Thymus (tissue), 11 donors: ENCODE measurements around the gene GALNTL6. TPM values are rescaled to one million over a fixed set of nuclear protein-coding genes. Genes with fewer than 3 reads are reported as not detected.

ENCODE experiments used
- DNase-seq, 9 donors: peaks; one replicate each; pipeline ENCODE4 v3.0.0-alpha.2; 2013; ENCODE audit warnings: low spot score in 9 of 9, low read depth in 6 of 9, missing footprints in 1 of 9
- H3K27ac ChIP-seq, 2 donors: one replicate each; pipeline ENCODE4 v1.5.1; 2013; ENCODE audit warnings: control low read depth in 1 of 2, low read depth in 1 of 2, low read length in 1 of 2, mild to moderate bottlenecking in 1 of 2, moderate library complexity in 1 of 2
- H3K27me3 ChIP-seq, 2 donors: one replicate each; pipeline ENCODE4 v1.5.1; 2013; ENCODE audit warnings: low read length in 1 of 2; ENCODE audit not compliant: control insufficient read depth in 2 of 2, insufficient read depth in 1 of 2
- H3K36me3 ChIP-seq, 2 donors: one replicate each; pipeline ENCODE4 v1.5.1; 2013; ENCODE audit warnings: low read length in 1 of 2, mild to moderate bottlenecking in 1 of 2, moderate library complexity in 1 of 2; ENCODE audit not compliant: control insufficient read depth in 2 of 2, insufficient read depth in 2 of 2
- H3K4me1 ChIP-seq, 2 donors: one replicate each; pipeline ENCODE4 v1.5.1; 2013; ENCODE audit warnings: low read length in 2 of 2; ENCODE audit not compliant: control insufficient read depth in 2 of 2, insufficient read depth in 2 of 2
- H3K4me3 ChIP-seq, 2 donors: one replicate each; pipeline ENCODE4 v1.5.1; 2013; ENCODE audit warnings: low read length in 2 of 2, control low read depth in 1 of 2, mild to moderate bottlenecking in 1 of 2
- H3K9me3 ChIP-seq, 2 donors: one replicate each; pipeline ENCODE4 v1.5.1; 2013; ENCODE audit warnings: low read length in 1 of 2, mild to moderate bottlenecking in 1 of 2; ENCODE audit not compliant: control insufficient read depth in 2 of 2, insufficient read depth in 1 of 2
- WGBS: extraction: QIAGEN DNeasy Blood & Tissue Kit; methylation state at CpG from one replicate; pipeline ENCODE4 v1.1.7; 2013; 5-methylcytosine and 5-hydroxymethylcytosine counted together
- polyA plus RNA-seq: library from polyadenylated mRNA; stranded (reverse); fragments of 200-250 nt; gene quantifications from one replicate; pipeline ENCODE4 v1.2.3, GENCODE V29; 2013
- total RNA-seq: library from RNA; stranded (reverse); fragments of 120-200 nt; gene quantifications from one replicate; pipeline ENCODE4 v1.2.4, GENCODE V29; 2013
- donor health status: healthy.

The GALNTL6 gene
- total and polyA plus RNA-seq, 2 donors, result 0.05 TPM

DNA sequence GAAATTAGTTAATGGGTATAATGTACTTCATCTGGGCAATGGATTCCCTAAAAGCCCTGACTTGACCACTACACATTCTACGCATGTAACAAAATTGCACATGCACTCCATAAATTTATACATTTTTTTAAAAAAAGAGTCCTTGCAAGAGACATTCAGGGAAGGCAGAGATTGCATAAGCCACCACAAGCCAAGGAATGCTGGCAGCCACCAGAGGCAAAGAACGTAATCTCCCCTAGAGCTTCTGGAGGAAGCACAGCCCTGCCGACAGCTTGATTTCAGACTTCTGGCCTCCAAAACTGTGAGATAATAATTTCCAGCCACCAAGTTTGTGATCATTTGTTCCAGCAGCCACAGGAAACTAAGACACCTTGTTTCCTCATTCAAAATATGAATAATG is 1169.8 kb downstream of the GALNTL6 start:
- no peaks in the 10 kb centered on the region for H3K4me1 ChIP-seq
- no peaks in the 10 kb centered on the region for H3K36me3 ChIP-seq
- no peak overlapping the region for H3K27ac ChIP-seq
- DNase-seq, result no peak
- H3K27me3 ChIP-seq, result no peaks in the 10 kb centered on the region
- no peaks in the 10 kb centered on the region for H3K9me3 ChIP-seq
- no peak overlapping the region for H3K4me3 ChIP-seq
- WGBS, result 97% methylated on average over 3 of the region's 3 CpGs

DNA sequence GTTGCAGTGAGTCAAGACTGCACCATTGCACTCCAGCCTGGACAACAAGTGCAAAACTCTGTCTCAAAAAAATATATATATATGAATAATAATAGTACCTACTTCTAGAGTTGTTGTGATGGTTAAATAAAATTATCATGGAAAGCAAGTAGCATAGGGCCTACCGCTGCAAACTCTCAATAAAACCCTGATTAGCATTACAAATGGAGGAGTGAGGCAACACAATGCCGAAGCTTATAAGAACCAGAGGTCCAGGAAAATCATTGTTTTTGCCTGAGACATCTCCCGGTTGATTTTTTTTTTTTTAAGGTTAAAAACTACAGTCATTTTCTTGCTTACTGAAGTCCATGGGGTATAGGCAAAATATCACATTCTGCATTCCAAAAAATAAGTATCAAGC is 1170.4 kb downstream of the GALNTL6 start:
- Histone ChIP-seq H3K4me3 (no peak overlapping the region), H3K36me3 (no peaks in the 10 kb centered on the region), H3K27ac (no peak overlapping the region), H3K9me3 (peaks cover 0 to 2% of the 10 kb centered on the region in 2 donors), H3K27me3 (no peaks in the 10 kb centered on the region), H3K4me1 (no peaks in the 10 kb centered on the region)
- DNase-seq, result no peak
- 97% methylated on average over 3 of the region's 3 CpGs for WGBS

DNA sequence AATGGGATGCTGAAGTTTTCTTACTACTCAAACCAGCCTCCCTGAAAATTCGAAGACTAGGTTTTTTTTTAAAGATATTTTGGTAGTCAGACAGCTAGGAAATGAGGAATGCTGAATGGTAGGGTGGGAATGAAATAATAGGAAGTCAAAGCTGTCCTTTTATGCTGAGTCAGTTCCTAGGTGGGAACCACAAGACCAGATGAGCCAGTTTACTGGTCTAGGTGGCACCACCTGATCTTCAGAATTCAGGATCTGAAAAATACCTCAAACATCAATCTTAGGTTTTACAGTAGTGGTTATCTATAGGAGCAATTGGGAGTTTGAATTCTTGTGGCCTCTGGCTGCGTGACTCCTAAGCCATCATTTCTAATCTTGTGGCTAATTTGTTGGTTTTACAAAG is 1172.3 kb downstream of the GALNTL6 start:
- no peak for DNase-seq
- no peak overlapping the region for H3K4me3 ChIP-seq
- WGBS, result 28% methylated on average over 2 of the region's 2 CpGs
- H3K36me3 ChIP-seq, result no peaks in the 10 kb centered on the region
- no peaks in the 10 kb centered on the region for H3K4me1 ChIP-seq
- H3K27me3 ChIP-seq, result no peaks in the 10 kb centered on the region
- no peak overlapping the region for H3K27ac ChIP-seq
- H3K9me3 ChIP-seq, result peaks cover 0 to 6% of the 10 kb centered on the region in 2 donors

DNA sequence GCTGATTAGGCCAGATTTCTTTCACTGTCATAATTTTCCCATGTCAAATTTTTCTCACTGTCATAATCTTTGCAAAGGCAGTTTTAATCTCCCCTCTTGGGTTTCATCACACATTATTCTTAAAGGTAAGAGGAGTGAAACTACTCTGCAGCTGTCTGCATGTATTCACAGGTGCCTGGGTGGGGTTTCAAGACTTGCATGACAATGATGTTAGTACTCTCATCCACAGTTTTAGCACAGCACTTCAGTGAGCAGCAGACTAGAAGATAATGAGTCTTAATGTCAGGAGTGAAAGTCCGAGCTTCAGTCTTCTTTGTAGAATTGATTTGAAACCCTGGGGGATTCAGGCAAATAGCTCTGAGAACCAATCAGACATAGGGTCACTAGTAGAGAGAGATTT is 1172.9 kb downstream of the GALNTL6 start:
- WGBS, result 87% methylated on average over 1 of the region's 1 CpG
- no peak for DNase-seq
- H3K9me3 ChIP-seq, result peaks cover 0 to 6% of the 10 kb centered on the region in 2 donors
- no peaks in the 10 kb centered on the region for H3K27me3 ChIP-seq
- H3K27ac ChIP-seq, result no peak overlapping the region
- H3K36me3 ChIP-seq, result no peaks in the 10 kb centered on the region
- no peaks in the 10 kb centered on the region for H3K4me1 ChIP-seq
- no peak overlapping the region for H3K4me3 ChIP-seq

DNA sequence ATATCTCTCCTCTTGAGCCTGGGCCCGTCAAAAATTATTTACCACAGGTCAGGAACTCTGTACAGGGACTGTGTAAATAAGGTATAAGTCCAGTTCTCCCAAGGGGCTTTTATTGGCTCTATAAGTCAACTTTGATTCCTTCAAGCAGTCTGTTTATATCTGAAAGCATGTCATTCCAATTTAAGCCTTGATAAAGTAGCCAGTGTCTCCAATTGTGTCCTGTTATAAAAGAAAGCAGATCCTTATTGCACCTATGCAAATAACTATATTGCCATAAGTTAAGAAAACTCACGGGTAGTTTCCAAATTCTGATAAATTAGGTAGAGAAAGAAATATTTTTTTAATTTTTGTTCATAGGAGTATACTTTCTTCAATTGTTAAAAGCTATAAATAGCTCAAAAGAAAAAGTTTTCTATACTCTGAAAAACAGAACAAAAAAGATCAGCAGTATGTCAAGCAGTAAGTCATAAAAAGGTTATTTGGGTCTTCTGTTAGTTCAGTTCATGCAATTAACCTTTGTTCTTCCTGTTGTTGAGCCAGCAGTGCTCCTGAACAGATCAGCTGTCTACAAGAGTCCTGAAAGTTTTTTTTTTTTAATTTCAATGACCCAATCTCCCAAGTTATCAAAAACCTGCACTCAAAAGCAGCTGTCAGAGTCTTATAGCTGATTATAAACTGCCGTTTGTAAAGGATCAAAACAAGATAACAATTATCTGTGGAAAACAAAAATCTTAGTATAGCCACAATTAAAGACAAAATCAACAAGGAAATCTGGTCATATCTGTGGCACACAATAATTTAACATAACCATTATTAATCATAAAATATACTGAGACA is 1177.0 kb downstream of the GALNTL6 start:
- H3K9me3 ChIP-seq, result peaks cover 0 to 6% of the 10 kb centered on the region in 2 donors
- 91% methylated on average over 3 of the region's 3 CpGs for WGBS

DNA sequence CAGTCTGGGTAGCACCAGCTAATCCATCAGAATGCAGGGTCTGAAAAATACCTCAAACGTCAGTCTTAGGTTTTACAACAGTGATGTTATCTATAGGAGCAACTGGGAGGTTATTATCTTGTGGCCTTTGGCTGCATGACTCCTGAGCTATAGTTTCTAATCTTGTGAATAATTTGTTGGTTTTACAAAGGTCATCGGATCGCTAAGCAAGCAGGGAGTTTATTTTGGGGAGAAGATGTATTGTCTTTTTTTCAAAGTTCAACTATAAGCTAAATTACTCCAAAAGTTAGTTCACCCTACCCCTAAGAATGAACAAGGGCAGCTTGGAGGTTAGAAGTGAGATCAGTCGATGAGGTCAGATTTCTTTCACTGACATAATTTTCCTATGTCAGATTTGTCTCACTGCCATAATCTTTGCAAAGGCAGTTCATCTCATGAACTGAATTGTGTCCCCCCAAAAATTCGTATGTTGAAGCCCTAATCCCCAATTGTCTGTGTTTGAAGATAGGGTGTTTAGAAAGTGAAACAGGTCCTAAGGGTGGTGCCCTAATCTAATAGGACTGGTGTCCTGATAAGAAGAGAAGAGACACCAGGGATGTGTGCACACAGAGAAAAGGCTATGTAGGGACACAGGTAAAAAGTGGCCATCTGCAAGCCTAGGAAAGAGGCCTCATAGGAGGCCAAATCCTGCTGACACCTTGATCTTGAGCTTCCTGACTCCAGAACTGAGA is 1179.6 kb downstream of the GALNTL6 start:
- Histone ChIP-seq H3K36me3 (no peaks in the 10 kb centered on the region), H3K27me3 (no peaks in the 10 kb centered on the region), H3K27ac (no peak overlapping the region), H3K9me3 (peaks cover 0 to 6% of the 10 kb centered on the region in 2 donors), H3K4me3 (no peak overlapping the region), H3K4me1 (no peaks in the 10 kb centered on the region)
- WGBS, result 95% methylated on average over 5 of the region's 5 CpGs
- no peak for DNase-seq

More for the DNA sequence above, 1177.0 kb downstream of the GALNTL6 start:
- Histone ChIP-seq H3K4me3 (no peak overlapping the region), H3K4me1 (no peaks in the 10 kb centered on the region), H3K36me3 (no peaks in the 10 kb centered on the region), H3K27me3 (no peaks in the 10 kb centered on the region), H3K27ac (no peak overlapping the region)
- DNase-seq, result no peak

DNA sequence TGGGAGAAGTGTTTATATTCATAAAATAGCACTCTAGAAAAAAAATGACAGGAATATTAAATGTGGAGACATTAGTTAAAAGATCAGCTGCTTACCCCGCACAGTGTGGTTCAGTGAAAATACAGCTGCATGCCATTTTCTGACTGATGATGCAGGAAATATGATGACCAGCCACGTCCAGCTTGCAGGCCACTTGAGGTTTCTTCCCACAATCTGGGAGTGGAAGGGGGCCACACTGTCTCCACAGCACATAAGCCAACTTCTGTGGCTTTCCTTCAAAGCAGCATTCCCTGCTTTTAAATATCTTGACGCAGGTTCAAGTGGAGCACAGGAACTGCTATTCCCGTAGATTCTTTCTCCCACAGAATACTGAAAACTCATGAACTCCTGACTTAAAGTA is 1182.0 kb downstream of the GALNTL6 start:
- no peaks in the 10 kb centered on the region for H3K27me3 ChIP-seq
- 92% methylated on average over 4 of the region's 4 CpGs for WGBS
- H3K36me3 ChIP-seq, result no peaks in the 10 kb centered on the region
- DNase-seq, result no peak
- no peak overlapping the region for H3K27ac ChIP-seq
- no peak overlapping the region for H3K4me3 ChIP-seq
- H3K9me3 ChIP-seq, result no peaks in the 10 kb centered on the region
- H3K4me1 ChIP-seq, result no peaks in the 10 kb centered on the region

DNA sequence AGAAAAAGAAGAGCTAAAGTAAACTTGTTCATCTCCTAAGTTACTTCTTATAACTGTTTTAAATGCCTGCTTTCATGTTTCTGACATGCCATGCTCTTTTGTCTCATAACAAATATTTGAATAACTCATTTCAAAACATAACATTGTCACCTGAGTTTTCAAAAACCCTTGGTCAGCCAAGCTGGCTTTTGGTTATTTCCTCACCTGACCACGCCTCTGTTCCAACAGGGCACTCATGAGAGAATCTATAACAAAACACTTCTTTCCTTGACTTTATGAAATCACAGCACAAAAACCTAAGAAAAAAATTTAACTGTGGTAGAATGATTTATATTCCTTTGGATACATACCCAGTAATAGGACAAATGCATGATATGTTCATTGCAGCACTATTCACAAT is 1182.5 kb downstream of the GALNTL6 start:
- no peaks in the 10 kb centered on the region for H3K36me3 ChIP-seq
- H3K4me3 ChIP-seq, result no peak overlapping the region
- no peaks in the 10 kb centered on the region for H3K27me3 ChIP-seq
- no peaks in the 10 kb centered on the region for H3K9me3 ChIP-seq
- WGBS, result 95% methylated on average over 1 of the region's 1 CpG
- H3K27ac ChIP-seq, result no peak overlapping the region
- no peak for DNase-seq
- no peaks in the 10 kb centered on the region for H3K4me1 ChIP-seq

DNA sequence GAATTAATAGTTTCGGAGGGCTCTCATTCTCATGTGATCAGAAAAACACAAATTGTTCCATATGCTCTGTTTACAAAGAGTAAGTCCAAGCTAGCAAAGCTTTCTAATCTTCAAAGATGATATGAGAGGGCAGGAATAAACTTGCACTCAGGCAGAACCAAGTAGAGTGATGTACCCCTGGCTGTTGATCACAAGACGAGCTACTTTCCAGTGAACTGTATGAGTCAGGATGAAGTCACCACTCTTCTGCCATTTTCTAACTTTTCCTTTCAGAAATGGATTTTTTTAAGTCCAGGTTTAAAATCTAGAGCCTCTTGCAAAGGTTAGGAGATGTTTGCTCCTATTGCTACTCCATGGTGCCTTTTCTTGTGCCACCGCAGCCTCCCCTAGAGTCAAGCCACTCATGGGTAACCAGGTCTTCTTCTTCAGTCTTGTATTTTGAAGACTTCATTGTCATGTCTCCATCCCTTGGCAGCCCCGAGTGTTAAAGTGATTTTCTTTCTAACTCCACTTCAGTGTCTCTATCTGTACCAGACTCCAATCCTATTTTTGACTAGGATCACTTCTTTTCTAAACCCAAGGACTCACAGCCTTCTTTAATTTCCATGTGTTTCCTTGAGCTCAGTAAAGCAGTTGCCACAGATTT is 1183.5 kb downstream of the GALNTL6 start:
- no peak for DNase-seq
- Histone ChIP-seq H3K36me3 (no peaks in the 10 kb centered on the region), H3K4me1 (no peaks in the 10 kb centered on the region), H3K27me3 (no peaks in the 10 kb centered on the region), H3K9me3 (no peaks in the 10 kb centered on the region), H3K27ac (no peak overlapping the region), H3K4me3 (no peak overlapping the region)
- WGBS, result 97% methylated on average over 4 of the region's 4 CpGs
